Stimulated activated CD4-positive, alpha-beta T cell treated with anti-CD3 and anti-CD28 coated beads, Interleukin-1b, Interleukin-23, amount 100 ng/mL, for 4 hours (primary cell): Measurements from ENCODE around the gene DRD1.
A peak's percentile ranks its signal among the peaks of the same experiment; 100 is the strongest.
"Not testable (repeated sequence)": the region's sequence is repeated elsewhere in the genome, so short reads cannot be mapped to it uniquely, and the experiment has no call there.

ENCODE experiments used
- DNase-seq, 2 donors: peaks; one replicate each; pipeline ENCODE4 v3.0.0-alpha.2; 2020; ENCODE audit warnings: low read depth in 2 of 2

The DRD1 gene

GRCh38 chr5:175467983-175468690, 24.2 kb upstream of the DRD1 start:
- no peak for DNase-seq

- DNase-seq: no peak
Measured at GRCh38 chr5:175466700-175467318, 22.8 kb upstream of the DRD1 start.

GRCh38 chr5:175465282-175465681, 21.3 kb upstream of the DRD1 start:
- DNase-seq: no peak

- DNase-seq: no peak
Measured at GRCh38 chr5:175464942-175465233, 20.9 kb upstream of the DRD1 start.

GRCh38 chr5:175464074-175464941, 20.3 kb upstream of the DRD1 start:
- DNase-seq: peak; percentile 44 to 61

GRCh38 chr5:175463641-175464040, 19.7 kb upstream of the DRD1 start:
- DNase-seq: no peak

- DNase-seq: no peak
Measured at GRCh38 chr5:175461370-175461769, 17.4 kb upstream of the DRD1 start.

GRCh38 chr5:175460552-175460951, 16.6 kb upstream of the DRD1 start:
- no peak for DNase-seq

- DNase-seq: no peak
Measured at GRCh38 chr5:175460126-175460525, 16.1 kb upstream of the DRD1 start.

- DNase-seq: no peak
Measured at GRCh38 chr5:175457466-175457865, 13.5 kb upstream of the DRD1 start.

- no peak for DNase-seq
Measured at GRCh38 chr5:175456105-175456742, 12.2 kb upstream of the DRD1 start.

- not testable (repeated sequence) for DNase-seq
Measured at GRCh38 chr5:175454338-175454737, 10.4 kb upstream of the DRD1 start.

GRCh38 chr5:175452166-175452565, 8.2 kb upstream of the DRD1 start:
- DNase-seq: no peak

GRCh38 chr5:175448276-175448675, 4.3 kb upstream of the DRD1 start:
- no peak for DNase-seq

- no peak for DNase-seq
Measured at GRCh38 chr5:175447571-175447970, 3.6 kb upstream of the DRD1 start.

- DNase-seq: not testable (repeated sequence)
Measured at GRCh38 chr5:175446378-175446777, 2.4 kb upstream of the DRD1 start.

- DNase-seq: no peak
Measured at GRCh38 chr5:175444905-175445456, 999 bp upstream of the DRD1 start.

- no peak for DNase-seq
Measured at GRCh38 chr5:175443514-175444059, 395 bp downstream of the DRD1 start.

- DNase-seq: no peak
Measured at GRCh38 chr5:175438234-175438857, 5.6 kb downstream of the DRD1 start.

- DNase-seq: no peak
Measured at GRCh38 chr5:175436359-175436758, 7.6 kb downstream of the DRD1 start.

- DNase-seq: no peak
Measured at GRCh38 chr5:175434800-175435199, 9.2 kb downstream of the DRD1 start.
